ENCODE data around the gene KRT17. TPM values are rescaled to one million over a fixed set of nuclear protein-coding genes. Genes with fewer than 3 reads are reported as not detected.

KRT17 gene
- total RNA-seq, 1 experiment from 2014 or later, result 1.5 TPM

GRCh38 chr17:41599680-41600079 is 24.7 kb downstream of the KRT17 start:
- H4K5ac ChIP-seq (ENCODE audit: insufficient read length, low read depth, low read length), result no peak overlapping the region
- no peak overlapping the region for H2AFZ ChIP-seq (ENCODE audit: low read length)
- no peak overlapping the region for H2BK120ac ChIP-seq (ENCODE audit: low read depth, low read length, poor library complexity, severe bottlenecking)
- no peak overlapping the region for H3K23ac ChIP-seq (ENCODE audit: insufficient read length, low read depth, low read length)
- H3K79me1 ChIP-seq (ENCODE audit: insufficient read depth, low read depth, low read length, poor library complexity, severe bottlenecking), result no peaks in the 10 kb centered on the region
- H3T11ph ChIP-seq (ENCODE audit: low read length), result no peak overlapping the region
- Mint-ChIP-seq H3K4me1 (peaks cover 0 to 9% of the 10 kb centered on the region in 2 experiments; a peak in 1 of 4 replicates), H3K9me3 (0 out of 5 replicates have a peak, but pooled peaks cover 0 to 3% of the 10 kb centered on the region in 2 experiments), H3K27me3 (ENCODE audit: low read depth) (peaks cover 9% of the 10 kb centered on the region), H3K27ac (no peak overlapping the region), H3K4me3 (no peak overlapping the region), H3K36me3 (ENCODE audit: insufficient read depth in 1 of 3, low read depth in 3 of 3) (no peaks in the 10 kb centered on the region)
- no peak overlapping the region for H2BK5ac ChIP-seq (ENCODE audit: insufficient read length, low read length)
- H4K8ac ChIP-seq (replicated peaks; ENCODE audit: insufficient read length, low read depth, low read length), result no peak overlapping the region
- H3K9ac ChIP-seq (ENCODE audit: extremely low read depth, insufficient read length, low read length), result no peak overlapping the region
- H4K91ac ChIP-seq (ENCODE audit: insufficient read length, low read depth, low read length), result no peak overlapping the region
- no peaks in the 10 kb centered on the region for H3K79me2 ChIP-seq (ENCODE audit: insufficient read depth, low read length)
- H3K14ac ChIP-seq (ENCODE audit: insufficient read depth, low read length), result no peak overlapping the region
- no peak overlapping the region for H2BK15ac ChIP-seq (ENCODE audit: low read depth, low read length)
- no peaks in the 10 kb centered on the region for H3K9me3 ChIP-seq (ENCODE audit: control insufficient read depth, low read depth, low read length)
- no peaks in the 10 kb centered on the region for H3K23me2 ChIP-seq (ENCODE audit: insufficient read length, low read depth, low read length, poor library complexity, severe bottlenecking)
- H2BK20ac ChIP-seq (ENCODE audit: low read depth, low read length, poor library complexity, severe bottlenecking), result no peak overlapping the region
- no peak overlapping the region for H3K4me2 ChIP-seq (ENCODE audit: insufficient read depth, insufficient read length, low read length)
- no CpG with 5 or more reads among the region's 1 CpG for WGBS (ENCODE audit: extremely low coverage, insufficient read length, low lambda C conversion rate)
- no peak overlapping the region for H3K27ac ChIP-seq (ENCODE audit: insufficient read length, low read depth, low read length)
- no peaks in the 10 kb centered on the region for H3K4me1 ChIP-seq (ENCODE audit: insufficient read depth, low read length)
- no peak overlapping the region for H3K18ac ChIP-seq (ENCODE audit: insufficient read length, low read depth, low read length)
- no peak overlapping the region for H2AK5ac ChIP-seq (ENCODE audit: insufficient read length, low read length)
- no peak overlapping the region for H3K56ac ChIP-seq (ENCODE audit: insufficient read length, low read depth, low read length)
- no peaks in the 10 kb centered on the region for H3K27me3 ChIP-seq (ENCODE audit: insufficient read depth, low read length)
- DNase-seq, result no peak
- no peak overlapping the region for H2BK12ac ChIP-seq (ENCODE audit: insufficient read length, low read depth, low read length)
- TF ChIP-seq, protein P1, sequence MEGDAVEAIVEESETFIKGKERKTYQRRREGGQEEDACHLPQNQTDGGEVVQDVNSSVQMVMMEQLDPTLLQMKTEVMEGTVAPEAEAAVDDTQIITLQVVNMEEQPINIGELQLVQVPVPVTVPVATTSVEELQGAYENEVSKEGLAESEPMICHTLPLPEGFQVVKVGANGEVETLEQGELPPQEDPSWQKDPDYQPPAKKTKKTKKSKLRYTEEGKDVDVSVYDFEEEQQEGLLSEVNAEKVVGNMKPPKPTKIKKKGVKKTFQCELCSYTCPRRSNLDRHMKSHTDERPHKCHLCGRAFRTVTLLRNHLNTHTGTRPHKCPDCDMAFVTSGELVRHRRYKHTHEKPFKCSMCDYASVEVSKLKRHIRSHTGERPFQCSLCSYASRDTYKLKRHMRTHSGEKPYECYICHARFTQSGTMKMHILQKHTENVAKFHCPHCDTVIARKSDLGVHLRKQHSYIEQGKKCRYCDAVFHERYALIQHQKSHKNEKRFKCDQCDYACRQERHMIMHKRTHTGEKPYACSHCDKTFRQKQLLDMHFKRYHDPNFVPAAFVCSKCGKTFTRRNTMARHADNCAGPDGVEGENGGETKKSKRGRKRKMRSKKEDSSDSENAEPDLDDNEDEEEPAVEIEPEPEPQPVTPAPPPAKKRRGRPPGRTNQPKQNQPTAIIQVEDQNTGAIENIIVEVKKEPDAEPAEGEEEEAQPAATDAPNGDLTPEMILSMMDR (conservative IDR thresholded peaks at IDR 0.05), result no peak
- no peak overlapping the region for H3K4ac ChIP-seq (ENCODE audit: low read depth, low read length)
- no peaks in the 10 kb centered on the region for H4K20me1 ChIP-seq (ENCODE audit: control insufficient read depth, insufficient read depth, insufficient read length)
